Lower leg skin (tissue), 3 donors: ENCODE results near the gene PLEKHA6.

Experiments used
- POLR2A ChIP-seq, 2 donors: fragments of 450-650 bp; IDR thresholded peaks; one replicate each; pipeline ENCODE4 v1.6.1; 2016 to 2017; ENCODE audit warnings: antibody characterized with exemption in 2 of 2, mild to moderate bottlenecking in 1 of 2, moderate library complexity in 1 of 2
- TF ChIP-seq, protein P1 (sequence below), 3 donors: fragments of 450-650 bp; IDR thresholded peaks; one replicate each; pipeline ENCODE4 v1.5.1; 2016; ENCODE audit warnings: antibody characterized with exemption in 3 of 3, mild to moderate bottlenecking in 3 of 3, moderate library complexity in 2 of 3

DNA sequence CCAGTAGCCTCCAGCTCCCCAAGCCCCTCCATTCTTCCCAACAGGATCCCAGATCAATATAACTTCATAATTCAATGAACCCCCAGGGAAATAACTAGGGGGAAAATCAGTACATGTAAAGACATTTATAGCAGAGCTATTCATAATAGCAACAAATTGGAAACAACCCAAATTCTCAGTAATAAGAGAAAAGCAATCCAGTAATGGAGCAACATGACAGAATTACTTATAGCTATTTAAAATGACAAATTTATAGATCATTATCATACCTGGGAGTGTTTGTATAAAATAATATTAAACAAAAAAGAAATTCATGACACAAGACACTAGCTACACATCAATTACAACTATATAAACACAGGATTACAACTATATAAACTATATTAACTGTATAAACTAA is 20.2 kb downstream of the PLEKHA6 start:
- TF ChIP-seq, protein P1, sequence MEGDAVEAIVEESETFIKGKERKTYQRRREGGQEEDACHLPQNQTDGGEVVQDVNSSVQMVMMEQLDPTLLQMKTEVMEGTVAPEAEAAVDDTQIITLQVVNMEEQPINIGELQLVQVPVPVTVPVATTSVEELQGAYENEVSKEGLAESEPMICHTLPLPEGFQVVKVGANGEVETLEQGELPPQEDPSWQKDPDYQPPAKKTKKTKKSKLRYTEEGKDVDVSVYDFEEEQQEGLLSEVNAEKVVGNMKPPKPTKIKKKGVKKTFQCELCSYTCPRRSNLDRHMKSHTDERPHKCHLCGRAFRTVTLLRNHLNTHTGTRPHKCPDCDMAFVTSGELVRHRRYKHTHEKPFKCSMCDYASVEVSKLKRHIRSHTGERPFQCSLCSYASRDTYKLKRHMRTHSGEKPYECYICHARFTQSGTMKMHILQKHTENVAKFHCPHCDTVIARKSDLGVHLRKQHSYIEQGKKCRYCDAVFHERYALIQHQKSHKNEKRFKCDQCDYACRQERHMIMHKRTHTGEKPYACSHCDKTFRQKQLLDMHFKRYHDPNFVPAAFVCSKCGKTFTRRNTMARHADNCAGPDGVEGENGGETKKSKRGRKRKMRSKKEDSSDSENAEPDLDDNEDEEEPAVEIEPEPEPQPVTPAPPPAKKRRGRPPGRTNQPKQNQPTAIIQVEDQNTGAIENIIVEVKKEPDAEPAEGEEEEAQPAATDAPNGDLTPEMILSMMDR (IDR thresholded peaks at IDR 0.05), result no peak
- TF ChIP-seq POLR2A (IDR thresholded peaks at IDR 0.05), result no peak
